ENCODE data around the gene RAPGEF2.

GRCh38 chr4:159153669-159154068 lies 50.8 kb downstream of the RAPGEF2 start:
- TF ChIP-seq CTCF (conservative IDR thresholded peaks at IDR 0.05; ENCODE audit: low read depth, low read length) (no peak), EZH2phosphoT487 (IDR thresholded peaks at IDR 0.05; ENCODE audit: borderline replicate concordance, low read length) (no peak)
